Spinal cord (tissue), 10 donors: ENCODE data around the gene ZNF516. TPM values are rescaled to one million over a fixed set of nuclear protein-coding genes. Genes with fewer than 3 reads are reported as not detected.

Source experiments
- DNase-seq, 6 donors: peaks; one replicate each; pipeline versions ENCODE4 v3.0.0 to v3.0.0-alpha.2; 2013 to 2015; ENCODE audit warnings: low spot score in 6 of 6, low read depth in 4 of 6
- H3K27ac ChIP-seq: one replicate; pipeline ENCODE4 v1.5.1; 2013; ENCODE audit warnings: low read depth, low read length, control low read depth
- H3K27me3 ChIP-seq: one replicate; pipeline ENCODE4 v1.6.1; 2013; ENCODE audit warnings: low read length; ENCODE audit not compliant: control insufficient read depth, insufficient read depth
- H3K36me3 ChIP-seq: one replicate; pipeline ENCODE4 v1.6.1; 2013; ENCODE audit warnings: low read length; ENCODE audit not compliant: control insufficient read depth, insufficient read depth
- H3K4me1 ChIP-seq: one replicate; pipeline ENCODE4 v1.6.1; 2013; ENCODE audit warnings: low read length; ENCODE audit not compliant: control insufficient read depth, insufficient read depth
- H3K4me3 ChIP-seq: one replicate; pipeline ENCODE4 v1.5.1; 2013; ENCODE audit warnings: low read depth, low read length, control low read depth
- H3K9me3 ChIP-seq: one replicate; pipeline ENCODE4 v1.6.1; 2013; ENCODE audit warnings: low read length; ENCODE audit not compliant: control insufficient read depth, insufficient read depth
- WGBS: methylation state at CpG from one replicate; pipeline ENCODE4 v1.1.5; 2013; ENCODE audit warnings: missing lambda C conversion rate; ENCODE audit not compliant: insufficient coverage; 5-methylcytosine and 5-hydroxymethylcytosine counted together
- polyA plus RNA-seq, 2 donors: library from polyadenylated mRNA; unstranded; fragments of 120-200 nt; gene quantifications; one replicate each; pipeline ENCODE4 v1.2.1, GENCODE V29; 2013; ENCODE audit not compliant: insufficient read length in 2 of 2
- total RNA-seq, 2 donors: library from RNA; depleted of rRNA in 1 of 2; stranded (reverse); fragments of 120-200 nt in 1 of 2; fragments of >200 nt in 1 of 2; gene quantifications; one replicate each; pipeline versions ENCODE4 v1.2.3 to v1.2.4, GENCODE V29; 2013 to 2014
- donor health status: healthy.

The ZNF516 gene
- total and polyA plus RNA-seq, 4 donors: 25.1 to 33.8 (median 28.0) TPM

DNA sequence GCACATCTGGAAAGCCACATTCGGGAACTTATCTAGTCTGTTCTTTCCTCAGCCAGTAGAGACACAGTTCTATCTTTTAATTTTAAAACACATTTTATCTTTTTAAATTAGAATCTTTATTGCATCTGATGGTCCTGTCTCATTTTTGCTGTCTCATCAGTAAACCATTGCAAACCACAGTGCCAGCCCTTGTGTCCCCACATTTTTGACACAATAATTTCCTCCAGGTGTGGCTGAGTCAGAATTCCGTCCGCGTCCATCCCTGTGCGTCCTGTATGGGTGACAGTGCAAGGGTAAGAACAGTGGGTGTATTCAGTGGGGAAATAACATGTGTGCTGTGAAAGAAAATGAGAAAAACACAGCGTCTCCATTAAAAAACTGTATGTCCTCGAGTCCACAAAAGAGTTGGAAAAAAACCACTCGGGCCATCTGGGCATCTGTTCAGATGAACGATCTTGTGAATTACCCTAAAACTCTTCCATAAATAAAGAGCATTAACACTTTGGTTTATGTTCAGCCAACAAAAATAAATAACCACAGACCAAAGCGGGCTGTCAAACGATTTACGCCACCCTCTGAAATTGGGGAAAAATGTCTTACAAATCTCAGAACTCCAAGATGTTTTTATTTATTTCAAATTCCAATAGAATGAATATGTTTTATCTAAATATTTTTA lies 137.3 kb downstream of the ZNF516 start:
- H3K27me3 ChIP-seq: no peaks in the 10 kb centered on the region
- 44% methylated on average over 3 of the region's 12 CpGs for WGBS
- H3K4me3 ChIP-seq: no peak overlapping the region
- H3K36me3 ChIP-seq: peaks cover 22% of the 10 kb centered on the region
- H3K27ac ChIP-seq: no peak overlapping the region
- no peaks in the 10 kb centered on the region for H3K9me3 ChIP-seq
- peaks cover 8% of the 10 kb centered on the region for H3K4me1 ChIP-seq
- DNase-seq: peak in 3 of 6 donors; percentile 19 to 60 (median 24)

- H3K9me3 ChIP-seq: no peaks in the 10 kb centered on the region
- WGBS: 94% methylated on average over 26 of the region's 26 CpGs
- DNase-seq: no peak
- H3K4me1 ChIP-seq: peaks cover 8% of the 10 kb centered on the region
- H3K27ac ChIP-seq: no peak overlapping the region
- no peak overlapping the region for H3K4me3 ChIP-seq
- peaks cover 19% of the 10 kb centered on the region for H3K36me3 ChIP-seq
- no peaks in the 10 kb centered on the region for H3K27me3 ChIP-seq
Measured at GRCh38 chr18:76357174-76357573, 137.9 kb downstream of the ZNF516 start.

GRCh38 chr18:76356666-76357065 lies 138.4 kb downstream of the ZNF516 start:
- Histone ChIP-seq H3K9me3 (no peaks in the 10 kb centered on the region), H3K27ac (no peak overlapping the region), H3K36me3 (peaks cover 17% of the 10 kb centered on the region), H3K4me1 (peaks cover 8% of the 10 kb centered on the region), H3K27me3 (no peaks in the 10 kb centered on the region), H3K4me3 (no peak overlapping the region)
- no peak for DNase-seq
- WGBS: 93% methylated on average over 2 of the region's 10 CpGs

- peaks cover 10% of the 10 kb centered on the region for H3K4me1 ChIP-seq
- H3K27ac ChIP-seq: no peak overlapping the region
Measured at GRCh38 chr18:76354348-76354747, 140.7 kb downstream of the ZNF516 start.

GRCh38 chr18:76353500-76353899 lies 141.5 kb downstream of the ZNF516 start:
- 97% methylated on average over 2 of the region's 3 CpGs for whole genome bisulfite sequencing
- Histone ChIP-seq H3K4me1 (peaks cover 15% of the 10 kb centered on the region), H3K27me3 (no peaks in the 10 kb centered on the region), H3K4me3 (no peak overlapping the region), H3K36me3 (peaks cover 7% of the 10 kb centered on the region), H3K9me3 (no peaks in the 10 kb centered on the region), H3K27ac (no peak overlapping the region)
- no peak for DNase-seq

More at GRCh38 chr18:76354348-76354747, 140.7 kb downstream of the ZNF516 start:
- Histone ChIP-seq H3K36me3 (peaks cover 10% of the 10 kb centered on the region), H3K9me3 (no peaks in the 10 kb centered on the region), H3K4me3 (no peak overlapping the region), H3K27me3 (no peaks in the 10 kb centered on the region)
- DNase-seq: peak in 1 of 6 donors; percentile 22
- WGBS: no CpG with 5 or more reads among the region's 1 CpG

DNA sequence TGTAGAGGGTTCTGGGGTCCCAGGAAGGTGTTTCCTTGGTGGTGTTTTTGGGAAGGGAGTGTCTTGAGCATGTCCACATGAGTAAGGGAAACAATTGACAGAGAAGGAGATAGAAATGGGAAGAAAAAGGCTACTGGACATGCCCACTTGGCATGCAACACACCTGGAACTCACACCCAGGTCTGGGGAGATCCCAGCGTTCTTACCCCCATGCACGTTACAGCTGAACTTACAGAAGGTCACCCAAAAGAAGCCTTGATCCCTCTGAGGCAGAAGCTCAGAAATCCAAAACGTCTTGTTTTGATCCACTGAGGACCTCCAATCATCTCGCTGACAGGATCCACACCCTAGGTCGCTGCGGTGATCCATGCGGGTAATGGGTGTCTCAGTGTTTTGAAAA lies 142.0 kb downstream of the ZNF516 start:
- 100% methylated on average over 4 of the region's 7 CpGs for WGBS
- Histone ChIP-seq H3K4me3 (no peak overlapping the region), H3K27ac (no peak overlapping the region), H3K4me1 (peaks cover 17% of the 10 kb centered on the region), H3K36me3 (peaks cover 7% of the 10 kb centered on the region), H3K9me3 (no peaks in the 10 kb centered on the region), H3K27me3 (no peaks in the 10 kb centered on the region)
- no peak for DNase-seq

DNA sequence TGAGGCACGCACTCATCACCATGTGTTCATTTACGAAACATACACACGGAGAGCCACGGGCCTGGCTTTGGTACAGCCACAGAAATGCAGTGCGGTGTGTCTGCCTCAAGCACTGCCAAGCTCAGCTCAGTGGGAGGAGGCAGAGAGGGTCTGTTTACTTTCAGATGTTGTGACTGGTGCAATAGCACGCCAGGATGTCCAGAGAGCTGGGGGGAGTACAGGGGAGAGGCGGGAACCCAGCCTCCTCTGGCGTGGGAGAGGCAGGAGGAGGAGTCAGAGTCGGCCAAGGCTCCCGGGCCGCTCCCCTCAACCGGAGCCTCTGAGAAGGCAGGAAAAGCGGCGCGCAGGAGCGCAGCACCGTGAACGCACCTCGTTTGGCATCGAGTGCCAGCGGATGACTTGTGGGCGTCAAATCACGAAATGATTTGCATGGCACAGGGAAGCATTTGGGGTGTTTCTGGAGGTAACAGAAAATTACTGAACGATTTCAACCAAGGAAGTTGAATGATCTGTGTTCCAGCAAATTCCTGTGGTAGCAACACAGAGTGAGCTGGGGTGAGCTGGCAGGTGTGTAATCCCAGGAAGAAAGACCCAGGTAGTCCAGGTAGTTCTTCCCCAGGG lies 143.0 kb downstream of the ZNF516 start:
- Histone ChIP-seq H3K9me3 (no peaks in the 10 kb centered on the region), H3K27ac (no peak overlapping the region), H3K4me3 (no peak overlapping the region), H3K4me1 (peaks cover 21% of the 10 kb centered on the region), H3K36me3 (peaks cover 6% of the 10 kb centered on the region), H3K27me3 (no peaks in the 10 kb centered on the region)
- peak in 1 of 6 donors; percentile 51 for DNase-seq
- WGBS: 68% methylated on average over 24 of the region's 24 CpGs

DNA sequence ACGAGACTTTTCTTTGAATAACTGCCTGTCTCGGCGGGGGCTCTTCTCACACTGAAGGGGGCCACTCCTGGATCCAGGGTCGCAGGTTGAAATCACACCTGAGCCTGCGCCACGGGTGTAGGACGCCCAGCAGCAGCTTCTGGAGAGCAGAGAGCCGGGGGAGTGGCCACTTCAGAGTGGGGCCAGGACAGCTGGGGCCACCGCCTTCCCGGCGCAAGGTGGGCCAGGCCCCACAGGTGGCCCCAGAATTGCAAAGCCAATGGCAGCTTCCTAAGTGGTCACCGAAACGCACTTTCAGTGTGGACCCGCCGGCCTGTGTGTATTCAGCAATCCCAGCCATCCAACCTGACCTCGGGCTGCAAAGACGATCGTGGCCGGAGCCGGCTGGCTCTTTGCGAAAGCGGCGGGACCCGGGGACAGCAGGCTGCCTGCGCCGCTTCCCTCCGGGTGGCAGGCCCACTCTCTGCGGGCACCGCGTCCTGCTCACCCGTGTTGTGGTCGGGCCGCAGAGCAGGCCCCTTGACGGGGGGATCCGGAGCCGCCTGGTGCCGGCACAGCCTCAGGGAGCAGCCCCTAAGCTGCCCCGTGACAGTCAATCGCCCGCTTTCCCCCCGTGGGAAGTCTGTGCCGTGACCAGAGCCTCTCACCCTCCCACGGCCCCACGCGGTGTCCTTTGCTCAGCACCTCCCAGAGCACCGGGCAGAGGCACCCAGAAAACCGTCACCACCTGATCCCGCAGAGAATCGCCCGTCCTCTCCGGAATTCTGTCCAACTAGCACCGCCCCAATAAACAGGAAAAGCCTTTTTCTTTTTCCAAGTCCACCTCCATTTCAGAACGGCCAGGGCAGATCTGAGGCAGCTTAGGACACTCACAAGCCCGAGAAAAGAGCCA lies 144.7 kb downstream of the ZNF516 start:
- DNase-seq: no peak
- no peak overlapping the region for H3K4me3 ChIP-seq
- no peaks in the 10 kb centered on the region for H3K27me3 ChIP-seq
- no peaks in the 10 kb centered on the region for H3K9me3 ChIP-seq
- H3K4me1 ChIP-seq: peaks cover 21% of the 10 kb centered on the region
- H3K27ac ChIP-seq: no peak overlapping the region
- 88% methylated on average over 54 of the region's 54 CpGs for WGBS
- H3K36me3 ChIP-seq: peaks cover 4% of the 10 kb centered on the region

- no peaks in the 10 kb centered on the region for H3K27me3 ChIP-seq
- no peaks in the 10 kb centered on the region for H3K9me3 ChIP-seq
- H3K27ac ChIP-seq: no peak overlapping the region
- no peak overlapping the region for H3K4me3 ChIP-seq
- 25% methylated on average over 29 of the region's 29 CpGs for WGBS
- H3K4me1 ChIP-seq: peaks cover 21% of the 10 kb centered on the region
- H3K36me3 ChIP-seq: peaks cover 4% of the 10 kb centered on the region
- peak; percentile 73 to 97 (median 85) for DNase-seq
Measured at GRCh38 chr18:76349067-76349715, 145.9 kb downstream of the ZNF516 start.
